HG03457 (cell line): Measurements from ENCODE around the gene UBAP2L.
"Not testable (repeated sequence)": the region's sequence is repeated elsewhere in the genome, so short reads cannot be mapped to it uniquely, and the experiment has no call there.

Source experiments
- ATAC-seq: cut with Tn5 transposase; IDR thresholded peaks from one replicate; pipeline ENCODE4 v1.9.1; 2021; ENCODE audit warnings: moderate number of reproducible peaks; ENCODE audit not compliant: unreplicated experiment

Gene UBAP2L

DNA sequence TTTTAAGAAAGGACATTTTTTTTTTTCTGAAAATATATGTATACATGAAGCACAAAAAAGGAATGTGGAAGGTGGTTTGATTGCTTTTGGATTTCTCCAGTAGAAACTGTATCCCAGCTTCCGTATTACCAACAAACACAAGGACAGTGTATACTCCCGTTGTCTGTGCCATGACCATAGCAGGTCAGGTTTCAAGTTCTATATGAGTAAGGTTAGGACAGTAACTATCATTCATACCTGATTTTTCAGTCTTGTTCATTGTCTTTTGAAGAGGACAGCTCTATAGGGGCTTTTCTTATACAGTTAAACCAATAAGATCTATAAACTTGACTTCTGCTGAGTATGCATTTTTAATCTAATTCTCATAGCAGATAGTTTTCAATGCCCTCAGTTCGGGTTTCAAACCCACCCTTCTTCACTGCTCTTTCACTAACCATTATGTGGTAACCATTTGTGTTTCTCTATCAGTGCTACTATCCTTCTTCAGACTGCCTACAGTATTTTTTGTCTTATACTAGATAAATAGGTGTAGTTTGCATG is 19.6 kb downstream of the UBAP2L start:
- no peak for ATAC-seq

- ATAC-seq = no peak
These were observed 21.1 kb downstream of the UBAP2L start for GRCh38 chr1:154241703-154242351.

GRCh38 chr1:154253671-154254070 is 32.9 kb downstream of the UBAP2L start:
- no peak for ATAC-seq

DNA sequence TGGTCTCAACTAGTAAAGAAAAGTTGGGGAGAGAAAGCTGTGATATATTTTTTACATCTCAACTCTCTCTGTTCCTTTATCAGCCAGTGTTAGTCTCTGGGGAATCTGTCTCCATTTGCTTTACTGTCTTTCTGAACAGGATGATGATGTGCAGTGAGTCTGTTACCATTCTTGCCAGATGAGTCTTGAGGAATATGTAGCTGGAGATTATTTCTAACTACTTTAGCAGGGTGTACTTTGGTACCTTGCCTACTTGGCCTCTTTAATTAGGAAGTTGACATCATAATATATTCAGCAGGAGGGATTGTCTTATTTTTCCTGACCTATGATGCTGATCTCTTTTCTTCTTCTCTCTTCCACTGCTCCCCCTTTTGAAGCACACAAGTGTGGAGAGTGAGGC is 35.9 kb downstream of the UBAP2L start:
- no peak for ATAC-seq

- no peak for ATAC-seq
These were observed 38.0 kb downstream of the UBAP2L start for GRCh38 chr1:154258784-154259183.

GRCh38 chr1:154260127-154260526 is 39.4 kb downstream of the UBAP2L start:
- ATAC-seq = no peak

GRCh38 chr1:154263465-154264332 is 42.9 kb downstream of the UBAP2L start:
- no peak for ATAC-seq

DNA sequence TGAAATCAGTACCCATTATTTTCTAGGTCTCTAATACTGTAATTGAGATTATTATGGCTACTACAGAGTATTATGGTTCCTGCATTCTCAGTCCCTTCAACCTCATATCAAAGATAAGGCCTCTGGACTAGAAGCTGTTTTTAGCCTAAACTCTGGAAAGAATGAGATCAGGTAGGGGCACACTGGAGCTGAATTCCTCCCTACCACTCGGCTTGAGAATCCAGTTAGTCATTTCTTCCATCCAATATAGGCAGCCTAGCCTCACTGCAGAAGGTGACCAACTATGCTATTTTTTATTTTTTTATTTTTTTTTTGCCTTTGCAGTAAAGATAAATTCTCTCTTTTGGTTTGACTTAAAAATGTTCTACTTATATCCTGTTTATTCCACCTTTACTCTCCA is 43.7 kb downstream of the UBAP2L start:
- ATAC-seq = no peak

DNA sequence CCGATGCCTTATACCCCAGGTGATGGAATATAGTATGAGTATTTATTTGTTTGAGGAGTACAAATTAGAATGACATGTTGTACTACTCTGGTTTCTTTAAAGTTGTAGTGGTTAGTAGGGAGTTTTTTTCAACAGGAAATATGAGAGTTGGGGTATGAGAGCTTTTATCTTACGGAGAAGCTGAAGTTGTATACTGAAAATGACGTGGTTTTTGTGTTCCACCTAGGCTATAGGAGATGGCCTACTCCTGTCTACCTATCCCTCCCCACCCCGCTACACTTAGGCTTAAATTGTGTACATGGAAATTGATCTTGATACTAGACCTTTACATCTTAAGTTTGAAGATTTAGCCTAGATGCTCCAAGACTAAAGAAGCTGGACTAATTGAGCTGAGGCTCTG is 44.8 kb downstream of the UBAP2L start:
- no peak for ATAC-seq

GRCh38 chr1:154270833-154271232 is 50.1 kb downstream of the UBAP2L start:
- ATAC-seq = no peak

GRCh38 chr1:154272217-154272998 is 51.7 kb downstream of the UBAP2L start, which contains the start of gene HAX1:
TSS of gene HAX1 (plus strand) at chr1:154272629. CDS start at chr1:154272724, 95 bp downstream.
- peak; percentile 81 for ATAC-seq

DNA sequence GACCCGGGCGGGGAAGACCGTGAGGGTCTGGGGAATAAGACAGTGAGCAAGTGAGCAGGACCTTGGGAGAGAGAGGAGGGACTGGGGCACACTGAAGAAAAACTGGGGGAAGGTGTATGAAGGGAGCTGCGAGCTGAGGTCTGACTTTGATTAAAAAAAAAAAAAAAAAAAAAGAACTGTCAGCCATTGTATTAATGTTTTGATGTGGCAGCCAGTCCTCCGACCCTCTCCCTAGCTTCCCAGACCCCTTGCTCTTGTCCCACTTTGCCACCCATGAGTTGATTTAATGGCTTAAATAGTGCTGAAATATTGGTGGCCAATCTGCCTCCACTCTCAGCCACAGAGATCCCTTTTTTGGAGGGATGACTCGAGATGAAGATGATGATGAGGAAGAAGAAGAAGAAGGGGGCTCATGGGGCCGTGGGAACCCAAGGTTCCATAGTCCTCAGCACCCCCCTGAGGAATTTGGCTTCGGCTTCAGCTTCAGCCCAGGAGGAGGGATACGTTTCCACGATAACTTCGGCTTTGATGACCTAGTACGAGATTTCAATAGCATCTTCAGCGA is 52.3 kb downstream of the UBAP2L start:
- ATAC-seq = no peak

DNA sequence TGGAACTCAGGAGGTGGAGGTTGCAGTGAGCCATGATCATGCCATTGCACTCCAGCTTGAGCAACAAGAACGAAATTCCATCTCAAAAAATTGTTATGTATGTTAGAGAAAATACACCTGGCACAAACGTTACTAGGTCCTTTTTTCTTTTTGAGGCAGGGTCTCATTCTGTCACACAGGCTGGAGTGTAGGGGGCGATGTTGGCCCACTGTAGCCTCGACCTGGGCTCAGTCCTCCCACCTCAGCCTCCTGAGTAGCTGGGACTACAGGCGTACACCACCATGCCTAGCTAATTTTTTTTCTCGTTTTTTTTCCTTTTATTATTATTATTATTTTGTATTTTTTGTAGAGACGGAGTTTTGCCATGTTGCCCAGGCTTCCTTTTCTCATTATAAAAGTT is 56.0 kb downstream of the UBAP2L start:
- ATAC-seq = no peak

- ATAC-seq = not testable (repeated sequence)
These were observed 66.8 kb downstream of the UBAP2L start for GRCh38 chr1:154287591-154287990.

DNA sequence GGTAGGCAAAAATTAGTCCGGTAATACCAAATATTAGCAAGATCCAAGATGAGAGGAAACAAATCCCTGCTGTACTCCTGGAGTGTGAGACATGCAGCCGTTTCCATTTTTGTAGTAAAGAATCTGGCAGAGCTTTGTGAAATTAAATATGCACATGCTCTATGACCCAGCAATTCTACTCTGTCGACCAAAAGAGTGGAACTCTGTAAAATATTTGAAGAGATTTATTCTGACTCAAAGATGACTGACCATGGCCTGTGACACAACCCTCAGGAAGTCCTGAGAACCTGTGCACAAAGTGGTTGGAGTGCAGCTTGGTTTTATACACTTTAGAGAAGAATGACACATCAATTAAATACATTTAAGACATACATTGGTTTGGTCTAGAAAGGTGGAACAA is 67.9 kb downstream of the UBAP2L start:
- no peak for ATAC-seq

- ATAC-seq = no peak
These were observed 70.2 kb downstream of the UBAP2L start for GRCh38 chr1:154290921-154291320.

DNA sequence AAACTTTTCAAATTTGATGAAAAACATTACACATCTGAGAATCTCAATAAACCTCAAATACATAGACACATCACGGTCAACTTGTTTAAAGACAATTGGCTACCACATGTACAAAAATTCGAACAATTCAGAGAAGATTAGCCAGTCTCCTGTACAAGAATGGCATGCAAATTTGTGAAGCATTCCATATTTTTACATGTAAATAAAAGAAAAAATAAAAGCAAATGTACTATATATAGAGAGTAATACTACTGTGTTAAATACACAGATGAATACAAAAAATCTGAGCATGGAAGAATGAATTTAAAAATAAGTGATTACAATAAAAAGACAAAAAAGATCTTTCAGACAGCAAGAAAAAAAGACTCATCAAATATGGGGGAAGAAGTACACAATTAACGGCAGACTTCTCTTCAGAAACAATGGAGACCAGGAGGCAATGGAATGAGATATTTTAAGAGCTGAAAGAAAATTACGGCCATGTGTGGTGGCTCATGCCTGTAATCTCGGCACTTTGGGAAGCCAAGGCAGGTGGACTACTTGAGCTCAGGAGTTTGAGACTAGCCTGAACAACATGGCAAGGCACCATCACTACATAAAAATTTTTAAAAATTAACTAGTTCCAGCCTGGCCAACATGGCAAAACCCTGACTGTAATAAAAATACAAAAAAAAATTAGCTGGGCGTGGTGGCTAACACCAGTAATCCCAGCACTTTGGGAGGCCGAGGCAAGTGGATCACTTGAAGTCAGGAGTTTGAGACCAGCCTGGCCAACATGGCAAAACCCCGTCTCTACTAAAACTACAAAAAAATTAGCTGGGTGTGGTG is 74.9 kb downstream of the UBAP2L start:
- ATAC-seq = no peak

- no peak for ATAC-seq
These were observed 80.8 kb downstream of the UBAP2L start for GRCh38 chr1:154301582-154301981.

GRCh38 chr1:154304664-154305337 is 84.0 kb downstream of the UBAP2L start:
- no peak for ATAC-seq
